IPS DF 6.9 (cell line): ENCODE results near the gene TDRD6.
A peak's percentile ranks its signal among the peaks of the same experiment; 100 is the strongest.
"Not testable (repeated sequence)": the region's sequence is repeated elsewhere in the genome, so short reads cannot be mapped to it uniquely, and the experiment has no call there.

ENCODE experiments used
- DNase-seq: peaks from one replicate; pipeline ENCODE4 v3.0.0-alpha.2; 2013; ENCODE audit warnings: low read depth, low spot score
- H3K27ac ChIP-seq: one replicate; pipeline ENCODE4 v1.5.1; 2013; ENCODE audit warnings: low read length, control low read depth
- H3K27me3 ChIP-seq: 2 replicates; pipeline ENCODE4 v1.6.1; 2013; ENCODE audit warnings: mild to moderate bottlenecking, low read length; ENCODE audit not compliant: control insufficient read depth, insufficient read depth
- H3K36me3 ChIP-seq: 2 replicates; pipeline ENCODE4 v1.6.1; 2013; ENCODE audit warnings: low read length; ENCODE audit not compliant: control insufficient read depth, insufficient read depth
- H3K4me1 ChIP-seq: 2 replicates; pipeline ENCODE4 v1.6.1; 2013; ENCODE audit warnings: low read length; ENCODE audit not compliant: control insufficient read depth, insufficient read depth
- H3K4me3 ChIP-seq: 2 replicates; pipeline ENCODE4 v1.5.1; 2013; ENCODE audit warnings: mild to moderate bottlenecking, low read length
- H3K9me3 ChIP-seq: 2 replicates; pipeline ENCODE4 v1.6.1; 2013; ENCODE audit warnings: low read length, inconsistent platforms; ENCODE audit not compliant: control insufficient read depth, insufficient read depth
- WGBS: extraction: QIAGEN DNeasy Blood & Tissue Kit; methylation state at CpG from one replicate; pipeline ENCODE4 v1.1.7; 2013; ENCODE audit warnings: mixed read lengths, missing lambda C conversion rate; ENCODE audit not compliant: insufficient read length, insufficient coverage; 5-methylcytosine and 5-hydroxymethylcytosine counted together

The TDRD6 gene

GRCh38 chr6:46687619-46688097 lies at the start of gene TDRD6:
Gene TDRD6, plus strand, starts transcription at chr6:46687885. Its CDS starts 244 bp downstream, at chr6:46688129.
- DNase-seq, result no peak
- no peak within 1 kb of the TSS for H3K4me3 ChIP-seq
- no peaks in the 10 kb centered on the region for H3K4me1 ChIP-seq
- WGBS, result no CpG with 5 or more reads among the region's 41 CpGs
- no peaks in the 10 kb centered on the region; the same call in 1 of the 2 replicates for H3K36me3 ChIP-seq
- no peak within 1 kb of the TSS for H3K27ac ChIP-seq
- H3K27me3 ChIP-seq, result no peaks in the 10 kb centered on the region
- no peaks in the 10 kb centered on the region for H3K9me3 ChIP-seq

- Histone ChIP-seq H3K9me3 (no peaks in the 10 kb centered on the region), H3K4me3 (no peak overlapping the region), H3K27ac (no peak overlapping the region), H3K36me3 (no peaks in the 10 kb centered on the region), H3K27me3 (no peaks in the 10 kb centered on the region), H3K4me1 (no peaks in the 10 kb centered on the region)
- no peak for DNase-seq
- WGBS, result no CpG with 5 or more reads among the region's 1 CpG
Observed at GRCh38 chr6:46637933-46638332, 49.8 kb upstream of the TDRD6 start.

- Histone ChIP-seq H3K9me3 (no peaks in the 10 kb centered on the region), H3K27me3 (no peaks in the 10 kb centered on the region), H3K36me3 (no peaks in the 10 kb centered on the region), H3K4me3 (no peak overlapping the region), H3K27ac (no peak overlapping the region), H3K4me1 (no peaks in the 10 kb centered on the region)
- DNase-seq, result no peak
- no CpG with 5 or more reads among the region's 2 CpGs for WGBS
Observed at GRCh38 chr6:46638650-46639049, 49.0 kb upstream of the TDRD6 start.

- Histone ChIP-seq H3K4me1 (no peaks in the 10 kb centered on the region), H3K27me3 (no peaks in the 10 kb centered on the region), H3K9me3 (no peaks in the 10 kb centered on the region), H3K36me3 (no peaks in the 10 kb centered on the region), H3K27ac (no peak overlapping the region), H3K4me3 (no peak overlapping the region)
- no peak for DNase-seq
- no CpG with 5 or more reads among the region's 4 CpGs for whole genome bisulfite sequencing
Observed at GRCh38 chr6:46642928-46643751, 44.5 kb upstream of the TDRD6 start.

GRCh38 chr6:46645265-46645664 lies 42.4 kb upstream of the TDRD6 start:
- Histone ChIP-seq H3K36me3 (no peaks in the 10 kb centered on the region), H3K27me3 (no peaks in the 10 kb centered on the region)

GRCh38 chr6:46648108-46648507 lies 39.6 kb upstream of the TDRD6 start:
- H3K36me3 ChIP-seq, H3K27ac ChIP-seq, DNase-seq, H3K4me3 ChIP-seq, H3K4me1 ChIP-seq, H3K9me3 ChIP-seq, H3K27me3 ChIP-seq: not testable (repeated sequence)
- WGBS, result no CpG with 5 or more reads among the region's 4 CpGs

More at GRCh38 chr6:46645265-46645664, 42.4 kb upstream of the TDRD6 start:
- no peak overlapping the region for H3K27ac ChIP-seq
- H3K4me3 ChIP-seq, result no peak overlapping the region
- no peaks in the 10 kb centered on the region for H3K4me1 ChIP-seq
- DNase-seq, result no peak
- no CpG with 5 or more reads among the region's 1 CpG for WGBS
- no peaks in the 10 kb centered on the region for H3K9me3 ChIP-seq

- Histone ChIP-seq H3K4me3 (no peak overlapping the region), H3K36me3 (no peaks in the 10 kb centered on the region), H3K4me1 (no peaks in the 10 kb centered on the region), H3K9me3 (no peaks in the 10 kb centered on the region), H3K27ac (no peak overlapping the region), H3K27me3 (peaks cover 2% of the 10 kb centered on the region; the same call in 1 of the 2 replicates)
- WGBS, result no CpG with 5 or more reads among the region's 5 CpGs
- no peak for DNase-seq
Observed at GRCh38 chr6:46648869-46649492, 38.7 kb upstream of the TDRD6 start.

DNA sequence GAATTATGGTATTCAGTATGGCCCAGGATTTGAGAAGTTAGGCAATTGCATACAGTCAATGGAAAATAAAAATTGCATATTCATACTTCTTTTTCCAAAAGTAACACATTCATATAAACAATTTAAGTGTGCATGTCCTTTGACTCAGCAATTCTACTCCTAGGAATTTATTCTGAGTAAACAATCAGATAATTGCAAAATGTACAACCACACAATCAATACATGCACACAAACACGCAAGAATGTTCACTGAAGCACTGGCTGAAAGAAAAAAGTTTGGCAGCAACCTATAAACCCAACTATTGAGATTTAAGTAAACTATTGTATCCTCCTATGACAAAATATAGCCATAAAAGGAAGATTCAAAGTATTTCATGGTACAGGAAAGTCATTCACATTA lies 36.7 kb upstream of the TDRD6 start:
- no CpG with 5 or more reads among the region's 1 CpG for WGBS
- no peak overlapping the region for H3K27ac ChIP-seq
- no peaks in the 10 kb centered on the region for H3K4me1 ChIP-seq
- no peaks in the 10 kb centered on the region for H3K36me3 ChIP-seq
- H3K9me3 ChIP-seq, result no peaks in the 10 kb centered on the region
- H3K27me3 ChIP-seq, result peaks cover 2% of the 10 kb centered on the region; the same call in 1 of the 2 replicates
- no peak overlapping the region for H3K4me3 ChIP-seq
- no peak for DNase-seq

DNA sequence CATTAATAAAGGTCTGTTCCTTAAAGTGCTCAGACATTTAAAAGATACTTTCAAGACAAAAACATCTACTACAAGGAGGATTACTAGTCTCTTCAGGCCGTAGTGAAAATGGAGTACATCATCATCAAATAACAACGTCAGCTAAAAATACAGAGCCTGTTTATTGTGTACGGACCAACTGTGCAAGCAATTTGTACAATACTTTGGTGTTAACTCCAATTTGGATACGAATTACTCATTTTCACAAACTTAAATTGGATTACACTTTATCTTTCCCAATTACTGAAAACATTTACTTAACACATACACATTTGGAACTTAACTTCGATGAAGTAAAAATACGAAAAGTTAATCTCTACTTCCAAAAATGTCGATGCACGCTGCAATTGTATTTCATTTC lies 35.9 kb upstream of the TDRD6 start:
- WGBS, result 100% methylated on average over 1 of the region's 8 CpGs
- no peaks in the 10 kb centered on the region for H3K9me3 ChIP-seq
- no peak overlapping the region for H3K27ac ChIP-seq
- peaks cover 2% of the 10 kb centered on the region; the same call in 1 of the 2 replicates for H3K27me3 ChIP-seq
- peak overlapping the region; percentile 89; the same call in 1 of the 2 replicates for H3K4me3 ChIP-seq
- no peak for DNase-seq
- H3K4me1 ChIP-seq, result no peaks in the 10 kb centered on the region
- no peaks in the 10 kb centered on the region for H3K36me3 ChIP-seq

DNA sequence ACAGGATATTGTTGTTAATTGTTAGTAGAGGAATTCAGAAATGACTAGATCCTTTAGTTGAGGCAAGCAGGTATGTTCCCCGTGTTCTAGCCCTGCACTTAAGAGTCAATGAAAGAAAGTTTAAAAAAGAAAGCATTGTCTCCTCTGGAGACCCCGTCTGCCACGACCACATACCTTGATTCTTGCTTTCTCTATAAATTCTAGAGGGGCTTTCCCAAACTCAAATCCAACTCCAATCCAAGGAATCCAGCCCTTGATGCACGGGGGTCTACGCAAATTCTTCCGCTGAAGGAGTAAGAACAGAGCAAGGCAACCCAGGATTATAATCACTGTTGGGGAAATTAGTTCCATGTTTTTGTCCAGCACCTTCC lies 35.5 kb upstream of the TDRD6 start:
- Histone ChIP-seq H3K9me3 (no peaks in the 10 kb centered on the region), H3K4me3 (peak overlapping the region; percentile 89; the same call in 1 of the 2 replicates), H3K36me3 (no peaks in the 10 kb centered on the region), H3K27me3 (peaks cover 2% of the 10 kb centered on the region; the same call in 1 of the 2 replicates), H3K27ac (no peak overlapping the region), H3K4me1 (no peaks in the 10 kb centered on the region)
- DNase-seq, result no peak
- WGBS, result no CpG with 5 or more reads among the region's 6 CpGs
